Measurements from ENCODE around the gene CACNA1A.

The CACNA1A gene

GRCh38 chr19:13506471-13506820 lies at the start of gene CACNA1A:
CACNA1A (minus strand) TSS chr19:13506479; CDS start chr19:13506224, 255 bp downstream.
- TF ChIP-seq CTCF (IDR thresholded peaks at IDR 0.05; ENCODE audit: insufficient read depth, low read depth, low read length, missing control alignments): no peak
- no peak within 1 kb of the TSS for H3K4me3 ChIP-seq (ENCODE audit: low read depth, low read length)

GRCh38 chr19:13554506-13555240 lies 48.4 kb upstream of the CACNA1A start:
- no peak for TF ChIP-seq CTCF (IDR thresholded peaks at IDR 0.05; ENCODE audit: insufficient read depth, low read depth, low read length, missing control alignments)
- no peak for DNase-seq (ENCODE audit: low read depth)
- no peak overlapping the region for H3K4me3 ChIP-seq (ENCODE audit: low read depth, low read length)

More at GRCh38 chr19:13506471-13506820, at the start of gene CACNA1A:
- no peak for DNase-seq (ENCODE audit: low read depth)

GRCh38 chr19:13553880-13554400 lies 47.7 kb upstream of the CACNA1A start:
- no peak for TF ChIP-seq CTCF (IDR thresholded peaks at IDR 0.05; ENCODE audit: insufficient read depth, low read depth, low read length, missing control alignments)
- H3K4me3 ChIP-seq (ENCODE audit: low read depth, low read length): no peak overlapping the region
- no peak for DNase-seq (ENCODE audit: low read depth)

- H3K4me3 ChIP-seq (ENCODE audit: low read depth, low read length): no peak overlapping the region
- no peak for TF ChIP-seq CTCF (IDR thresholded peaks at IDR 0.05; ENCODE audit: insufficient read depth, low read depth, low read length, missing control alignments)
- no peak for DNase-seq (ENCODE audit: low read depth)
These were observed 41.9 kb upstream of the CACNA1A start for GRCh38 chr19:13548131-13548530.

- no peak for TF ChIP-seq CTCF (IDR thresholded peaks at IDR 0.05; ENCODE audit: insufficient read depth, low read depth, low read length, missing control alignments)
- no peak for DNase-seq (ENCODE audit: low read depth)
- H3K4me3 ChIP-seq (ENCODE audit: low read depth, low read length): no peak overlapping the region
These were observed 40.8 kb upstream of the CACNA1A start for GRCh38 chr19:13547102-13547501.

GRCh38 chr19:13544423-13544822 lies 38.1 kb upstream of the CACNA1A start:
- DNase-seq (ENCODE audit: low read depth): no peak
- TF ChIP-seq CTCF (IDR thresholded peaks at IDR 0.05; ENCODE audit: insufficient read depth, low read depth, low read length, missing control alignments): no peak
- H3K4me3 ChIP-seq (ENCODE audit: low read depth, low read length): no peak overlapping the region

GRCh38 chr19:13541554-13541953 lies 35.3 kb upstream of the CACNA1A start:
- no peak overlapping the region for H3K4me3 ChIP-seq (ENCODE audit: low read depth, low read length)
- no peak for TF ChIP-seq CTCF (IDR thresholded peaks at IDR 0.05; ENCODE audit: insufficient read depth, low read depth, low read length, missing control alignments)
- no peak for DNase-seq (ENCODE audit: low read depth)

Measured in GM12865 (cell line).